Transverse colon (tissue), 4 donors: ENCODE data around the gene PMPCA. TPM values are rescaled to one million over a fixed set of nuclear protein-coding genes. Genes with fewer than 3 reads are reported as not detected.

Source experiments
- DNase-seq: peaks from one replicate; pipeline ENCODE4 v3.0.0-alpha.2; 2019
- H3K27ac ChIP-seq, 4 donors: fragments of 200-600 bp; sonication (generic); 2 replicates each; pipeline ENCODE4 v1.5.1; 2016 to 2018; ENCODE audit warnings: inconsistent platforms in 4 of 4
- H3K27me3 ChIP-seq: fragments of 200-600 bp; sonication (generic); 2 replicates; pipeline ENCODE4 v1.5.1; 2017; ENCODE audit warnings: inconsistent platforms
- H3K36me3 ChIP-seq, 4 donors: fragments of 200-600 bp; sonication (generic); 2 replicates each; pipeline ENCODE4 v1.5.1; 2017 to 2019; ENCODE audit warnings: inconsistent platforms in 4 of 4
- H3K4me1 ChIP-seq, 4 donors: fragments of 200-600 bp; sonication (generic); 2 replicates each; pipeline ENCODE4 v1.5.1; 2017 to 2020; ENCODE audit warnings: inconsistent platforms in 4 of 4
- H3K4me3 ChIP-seq, 4 donors: fragments of 200-600 bp; sonication (generic); 1 replicate in 1 of 4; 2 replicates in 3 of 4; pipeline versions ENCODE4 v1.5.1 to v1.6.1; 2017 to 2019; ENCODE audit warnings: inconsistent platforms in 4 of 4
- H3K9me3 ChIP-seq, 2 donors: fragments of 200-600 bp; sonication (generic); 2 replicates each; pipeline ENCODE4 v1.5.1; 2017 to 2019; ENCODE audit warnings: inconsistent platforms in 2 of 2
- EP300 ChIP-seq: sonication (generic); formaldehyde crosslinking; IDR thresholded peaks from one replicate; pipeline ENCODE4 v1.6.1; 2017; ENCODE audit warnings: antibody characterized with exemption, low read depth
- POLR2A ChIP-seq: fragments of 450-650 bp; IDR thresholded peaks from one replicate; pipeline ENCODE4 v1.6.1; 2016; ENCODE audit warnings: antibody characterized with exemption, mild to moderate bottlenecking, moderate library complexity
- POLR2AphosphoS5 ChIP-seq, 3 donors: sonication (generic); formaldehyde crosslinking; IDR thresholded peaks; one replicate each; pipeline ENCODE4 v1.6.1; 2016; ENCODE audit warnings: antibody characterized with exemption in 3 of 3
- WGBS, 2 donors: methylation state at CpG; one replicate each; pipeline ENCODE4 v1.1.5; 2018; ENCODE audit warnings: low coverage in 1 of 2; 5-methylcytosine and 5-hydroxymethylcytosine counted together
- in situ Hi-C, 4 donors: fragments of 200-750 bp; cut with MboI; loops; one replicate each; pipeline versions ENCODE4 v1.15.0 to v1.15.1; 2017; ENCODE audit warnings: low sequenced_read_pairs in 3 of 4, low pct_ligation_motif_present in 1 of 4, low pct_unique_long_range_greater_than_20kb in 1 of 4
- intact Hi-C: fragments of 100-400 bp; cut with DNase I; formaldehyde crosslinking; loops from one replicate; pipeline ENCODE4 v1.15.1; 2023; ENCODE audit warnings: low total_unique reads
- total RNA-seq, 4 donors: library from RNA; depleted of rRNA; stranded (reverse); fragments of >200 nt; gene quantifications; one replicate each; pipeline ENCODE4 v1.1.0, GENCODE V29; 2016
- TF ChIP-seq, protein P1 (sequence below), 5 experiments: fragments of 200-600 bp in 3 of 5; fragments of 450-650 bp in 2 of 5; sonication (generic) in 3 of 5; IDR thresholded peaks; 1 replicate in 2 of 5; 2 replicates in 3 of 5; pipeline ENCODE4 v1.5.1; 2016 to 2017; ENCODE audit warnings: antibody characterized with exemption in 5 of 5, inconsistent platforms in 3 of 5, mild to moderate bottlenecking in 2 of 5, moderate library complexity in 1 of 5

Gene PMPCA
- total RNA-seq, 4 donors from 2014 or later: 24.3 to 61.3 (median 45.8) TPM

DNA sequence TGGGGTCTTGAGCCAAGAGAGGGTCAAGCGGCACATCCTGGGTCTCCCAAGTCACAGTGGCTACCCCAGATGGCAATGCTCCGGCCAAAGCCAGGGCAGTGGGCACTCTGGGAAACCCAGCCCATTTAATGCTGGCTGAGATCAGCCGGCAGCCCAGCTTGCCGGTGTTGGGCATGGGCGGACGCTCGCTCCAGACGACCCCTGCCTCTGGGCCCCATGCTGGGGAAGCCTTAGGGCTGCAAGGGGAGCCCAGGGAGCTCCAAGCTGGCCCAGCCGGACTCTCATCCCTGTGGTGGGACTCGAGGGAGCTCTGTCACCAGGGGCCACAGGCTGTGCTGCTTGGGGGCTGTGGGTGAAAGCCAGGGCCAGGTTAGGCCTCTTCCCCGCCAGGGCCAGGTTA, 31.1 kb upstream of the PMPCA start:
- no peak overlapping the region for H3K27ac ChIP-seq
- no peaks in the 10 kb centered on the region for H3K4me1 ChIP-seq
- WGBS, 2 donors: 96% methylated on average over 10 of the region's 11 CpGs; no CpG with 5 or more reads in 1 of the 2 donors
- no peak for DNase-seq
- intact Hi-C loops (no loop called here), in situ Hi-C loops (no loop called here)
- no peak overlapping the region for H3K4me3 ChIP-seq
- peaks cover 0 to 11% (median 4%) of the 10 kb centered on the region in 4 donors for H3K36me3 ChIP-seq
- TF ChIP-seq POLR2AphosphoS5 (IDR thresholded peaks at IDR 0.05) (no peak), POLR2A (no peak), EP300 (no peak)
- TF ChIP-seq, protein P1, sequence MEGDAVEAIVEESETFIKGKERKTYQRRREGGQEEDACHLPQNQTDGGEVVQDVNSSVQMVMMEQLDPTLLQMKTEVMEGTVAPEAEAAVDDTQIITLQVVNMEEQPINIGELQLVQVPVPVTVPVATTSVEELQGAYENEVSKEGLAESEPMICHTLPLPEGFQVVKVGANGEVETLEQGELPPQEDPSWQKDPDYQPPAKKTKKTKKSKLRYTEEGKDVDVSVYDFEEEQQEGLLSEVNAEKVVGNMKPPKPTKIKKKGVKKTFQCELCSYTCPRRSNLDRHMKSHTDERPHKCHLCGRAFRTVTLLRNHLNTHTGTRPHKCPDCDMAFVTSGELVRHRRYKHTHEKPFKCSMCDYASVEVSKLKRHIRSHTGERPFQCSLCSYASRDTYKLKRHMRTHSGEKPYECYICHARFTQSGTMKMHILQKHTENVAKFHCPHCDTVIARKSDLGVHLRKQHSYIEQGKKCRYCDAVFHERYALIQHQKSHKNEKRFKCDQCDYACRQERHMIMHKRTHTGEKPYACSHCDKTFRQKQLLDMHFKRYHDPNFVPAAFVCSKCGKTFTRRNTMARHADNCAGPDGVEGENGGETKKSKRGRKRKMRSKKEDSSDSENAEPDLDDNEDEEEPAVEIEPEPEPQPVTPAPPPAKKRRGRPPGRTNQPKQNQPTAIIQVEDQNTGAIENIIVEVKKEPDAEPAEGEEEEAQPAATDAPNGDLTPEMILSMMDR (IDR thresholded peaks at IDR 0.05): no peak
- no peaks in the 10 kb centered on the region for H3K9me3 ChIP-seq
- H3K27me3 ChIP-seq: no peaks in the 10 kb centered on the region

DNA sequence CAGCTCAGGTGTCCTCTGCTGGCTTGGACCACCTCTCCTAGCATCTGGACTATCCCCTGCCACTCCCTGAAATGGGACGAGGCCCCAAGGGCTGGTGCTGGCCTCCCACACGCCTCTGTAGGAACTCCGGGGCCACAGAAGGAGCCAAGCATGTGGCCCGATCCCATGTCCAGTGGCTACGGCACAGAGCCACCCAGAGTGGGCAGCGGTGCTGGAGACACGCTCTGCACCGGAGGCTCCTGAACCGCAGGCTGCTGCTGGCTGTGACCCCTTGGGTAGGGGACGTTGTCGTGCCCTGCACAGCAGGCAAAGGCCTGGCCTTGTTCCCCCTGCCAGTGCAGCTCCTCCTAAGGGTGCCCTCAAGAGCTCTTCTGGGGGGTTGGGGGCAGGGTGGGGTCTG, 30.6 kb upstream of the PMPCA start:
- Histone ChIP-seq H3K36me3 (peaks cover 0 to 11% (median 4%) of the 10 kb centered on the region in 4 donors), H3K27me3 (no peaks in the 10 kb centered on the region), H3K4me1 (no peaks in the 10 kb centered on the region), H3K27ac (no peak overlapping the region), H3K4me3 (no peak overlapping the region), H3K9me3 (no peaks in the 10 kb centered on the region)
- TF ChIP-seq POLR2A: no peak
- TF ChIP-seq, protein P1 (IDR thresholded peaks at IDR 0.05): no peak
- TF ChIP-seq POLR2AphosphoS5 (IDR thresholded peaks at IDR 0.05): no peak
- no peak for TF ChIP-seq EP300
- intact Hi-C loops (no loop called here), in situ Hi-C loops (no loop called here)
- no peak for DNase-seq
- WGBS, 2 donors: 88% methylated on average over 10 of the region's 11 CpGs; no CpG with 5 or more reads in 1 of the 2 donors

DNA sequence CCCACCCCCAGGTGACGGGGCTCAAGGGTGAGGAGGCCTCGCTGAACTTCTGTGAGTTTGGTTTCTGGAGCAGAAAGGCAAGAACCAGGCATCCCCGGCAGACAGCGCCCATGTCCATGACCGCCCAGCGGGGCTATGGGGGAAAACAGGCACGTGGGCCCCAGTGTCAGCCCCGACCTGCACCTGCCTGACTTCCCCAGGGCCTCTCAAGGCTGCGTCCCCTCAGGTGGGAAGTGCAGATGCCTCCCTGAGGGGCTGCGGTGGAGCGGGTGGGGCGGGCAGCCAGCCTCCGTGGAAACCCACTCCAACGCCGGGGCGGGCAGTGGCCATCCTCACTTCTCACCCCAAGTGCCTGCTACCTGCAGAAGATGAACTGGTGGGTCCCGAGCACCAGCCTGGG, 30.1 kb upstream of the PMPCA start:
- no peak overlapping the region for H3K27ac ChIP-seq
- H3K4me3 ChIP-seq: no peak overlapping the region
- intact Hi-C loops (no loop called here), in situ Hi-C loops (no loop called here)
- WGBS, 2 donors: 90% methylated on average over 17 of the region's 17 CpGs; no CpG with 5 or more reads in 1 of the 2 donors
- H3K9me3 ChIP-seq: no peaks in the 10 kb centered on the region
- H3K36me3 ChIP-seq: peaks cover 0 to 11% (median 4%) of the 10 kb centered on the region in 4 donors
- no peaks in the 10 kb centered on the region for H3K27me3 ChIP-seq
- DNase-seq: no peak
- no peak for TF ChIP-seq POLR2A
- no peak for TF ChIP-seq POLR2AphosphoS5 (IDR thresholded peaks at IDR 0.05)
- TF ChIP-seq, protein P1 (IDR thresholded peaks at IDR 0.05): no peak
- no peak for TF ChIP-seq EP300
- no peaks in the 10 kb centered on the region for H3K4me1 ChIP-seq

DNA sequence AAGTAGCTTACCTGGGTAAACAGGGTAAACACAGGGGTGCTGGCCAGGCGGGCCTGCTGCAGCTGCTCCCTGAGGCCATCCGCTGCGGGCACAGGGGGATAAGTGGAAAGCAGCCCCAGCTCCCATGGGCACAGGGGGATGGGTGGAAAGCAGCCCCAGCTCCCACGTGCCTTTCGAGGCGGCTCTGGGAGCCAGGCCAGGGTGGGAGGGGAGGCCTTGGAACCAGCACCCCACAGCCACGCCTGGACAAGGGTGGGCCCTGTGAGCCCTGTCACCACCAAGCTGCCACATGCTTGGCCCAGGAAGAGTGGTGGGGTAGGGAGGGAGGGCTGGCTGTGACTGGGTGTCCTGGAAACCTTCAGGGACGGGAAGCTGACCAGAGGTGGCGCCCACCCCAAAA, 29.1 kb upstream of the PMPCA start:
- H3K27ac ChIP-seq: no peak overlapping the region
- peaks cover 0 to 13% (median 5%) of the 10 kb centered on the region in 4 donors for H3K36me3 ChIP-seq
- H3K27me3 ChIP-seq: no peaks in the 10 kb centered on the region
- no peak for DNase-seq
- no peaks in the 10 kb centered on the region for H3K9me3 ChIP-seq
- 86 to 87% methylated on average over 4 to 7 of the region's 9 CpGs for WGBS, 2 donors
- no peak overlapping the region for H3K4me3 ChIP-seq
- in situ Hi-C loops: no loop called here
- intact Hi-C loops: no loop called here
- TF ChIP-seq POLR2A (no peak), EP300 (no peak), POLR2AphosphoS5 (IDR thresholded peaks at IDR 0.05) (no peak)
- TF ChIP-seq, protein P1 (IDR thresholded peaks at IDR 0.05): no peak
- no peaks in the 10 kb centered on the region for H3K4me1 ChIP-seq
